HepG2 (cell line): ENCODE results near the gene CNTD1. TPM values are rescaled to one million over a fixed set of nuclear protein-coding genes. Genes with fewer than 3 reads are reported as not detected.

Experiments
- AGO1 ChIP-seq: fragments of 200-400 bp; formaldehyde crosslinking; IDR thresholded peaks from 2 replicates; pipeline ENCODE4 v1.6.1; 2017; ENCODE audit warnings: mild to moderate bottlenecking, low read depth, low read length, moderate library complexity; ENCODE audit not compliant: poor library complexity, severe bottlenecking
- ARNTL ChIP-seq: sonication (generic); formaldehyde crosslinking; IDR thresholded peaks from 2 replicates; pipeline ENCODE4 v1.4.0; 2020; ENCODE audit warnings: mild to moderate bottlenecking, missing genetic modification reagents
- POLR2AphosphoS2 ChIP-seq: IDR thresholded peaks from 2 replicates; pipeline ENCODE4 v1.6.1; 2011; ENCODE audit warnings: low read depth, low read length, improper control_type of control experiment
- SMC3 ChIP-seq: IDR thresholded peaks from 2 replicates; pipeline ENCODE4 v1.6.1; 2011; ENCODE audit warnings: low read length, improper control_type of control experiment
- ZNF142 ChIP-seq: sonication (generic); formaldehyde crosslinking; IDR thresholded peaks from 2 replicates; pipeline ENCODE4 v1.4.0; 2020; ENCODE audit warnings: missing genetic modification reagents
- ZNF629 ChIP-seq: sonication (generic); formaldehyde crosslinking; conservative IDR thresholded peaks from 2 replicates; pipeline ENCODE4 v1.5.0; 2020; ENCODE audit warnings: missing genetic modification reagents
- ZNF772 ChIP-seq: sonication (generic); formaldehyde crosslinking; IDR thresholded peaks from 2 replicates; pipeline ENCODE4 v1.5.0; 2020; ENCODE audit warnings: mild to moderate bottlenecking, missing genetic modification reagents
- polyA plus RNA-seq, 8 experiments: library from polyadenylated mRNA; depleted of rRNA in 3 of 8; stranded (reverse) in 7 of 8; unstranded in 1 of 8; fragments of >200 nt; fragmentation: Illumina TruSeq in 4 of 8; extraction: Trizol in 4 of 8; gene quantifications; 2 replicates each; pipeline versions ENCODE4 v1.2.1 to v1.2.3, GENCODE V29; 2011 to 2016; ENCODE audit warnings: low read depth in 4 of 8, missing spikeins in 1 of 8, mixed read lengths in 1 of 8; ENCODE audit not compliant: insufficient read depth in 1 of 8
- total RNA-seq, 5 experiments: library from RNA; depleted of rRNA; stranded (reverse); fragments of >200 nt; fragmentation: Illumina TruSeq; extraction: Trizol; gene quantifications; 2 replicates each; pipeline ENCODE4 v1.2.3, GENCODE V29; 2016; ENCODE audit warnings: low read depth in 1 of 5
- TF ChIP-seq, protein P1 (sequence below): sonication (generic); formaldehyde crosslinking; IDR thresholded peaks from 2 replicates; pipeline ENCODE4 v1.4.0; 2020; ENCODE audit warnings: missing genetic modification reagents, borderline replicate concordance
- TF ChIP-seq, protein P2 (sequence below): IDR thresholded peaks from 2 replicates; pipeline ENCODE4 v1.6.1; 2016; ENCODE audit warnings: low read depth, missing genetic modification reagents, missing compliant biosample characterization
- TF ChIP-seq, protein P3 (sequence below): sonication (generic); formaldehyde crosslinking; IDR thresholded peaks from 2 replicates; pipeline ENCODE4 v1.5.0; 2020; ENCODE audit warnings: mild to moderate bottlenecking, missing genetic modification reagents

Gene CNTD1
- total and polyA plus RNA-seq, 2 of the 13 experiments (the other 11 are each of a cell fraction or from before 2014, with no cell fraction given) = 0.11 to 0.15 TPM

DNA sequence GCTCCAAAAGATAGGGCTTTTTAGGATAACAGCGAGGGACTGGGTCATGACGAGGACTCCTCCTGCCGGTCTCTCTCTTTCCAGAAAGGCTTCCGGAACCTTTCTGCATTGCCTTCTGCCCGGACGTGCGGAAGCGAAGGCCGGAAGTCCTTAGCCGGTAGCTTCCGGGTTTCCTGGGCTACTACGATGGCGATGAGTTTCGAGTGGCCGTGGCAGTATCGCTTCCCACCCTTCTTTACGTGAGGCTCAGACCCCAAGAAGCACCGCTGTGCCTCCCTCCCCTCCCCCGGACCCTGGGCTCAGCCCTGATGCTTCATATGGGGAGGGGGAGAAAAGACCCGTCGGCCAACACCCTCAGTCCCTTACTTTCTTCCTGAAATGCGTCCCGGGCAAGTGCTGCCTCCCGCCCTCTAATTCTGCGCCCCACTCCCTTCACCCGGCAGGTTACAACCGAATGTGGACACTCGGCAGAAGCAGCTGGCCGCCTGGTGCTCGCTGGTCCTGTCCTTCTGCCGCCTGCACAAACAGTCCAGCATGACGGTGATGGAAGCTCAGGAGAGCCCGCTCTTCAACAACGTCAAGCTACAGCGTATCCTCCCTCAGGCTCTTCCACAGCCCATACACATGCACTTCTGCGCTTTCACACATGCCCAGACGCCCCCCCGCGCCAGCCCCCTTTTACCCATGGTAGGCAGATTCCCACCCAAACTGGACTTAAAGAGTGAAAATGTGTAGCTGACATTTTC, 25.2 kb upstream of the CNTD1 start, which contains the start of gene VPS25 (continued):
- TF ChIP-seq, protein P1, sequence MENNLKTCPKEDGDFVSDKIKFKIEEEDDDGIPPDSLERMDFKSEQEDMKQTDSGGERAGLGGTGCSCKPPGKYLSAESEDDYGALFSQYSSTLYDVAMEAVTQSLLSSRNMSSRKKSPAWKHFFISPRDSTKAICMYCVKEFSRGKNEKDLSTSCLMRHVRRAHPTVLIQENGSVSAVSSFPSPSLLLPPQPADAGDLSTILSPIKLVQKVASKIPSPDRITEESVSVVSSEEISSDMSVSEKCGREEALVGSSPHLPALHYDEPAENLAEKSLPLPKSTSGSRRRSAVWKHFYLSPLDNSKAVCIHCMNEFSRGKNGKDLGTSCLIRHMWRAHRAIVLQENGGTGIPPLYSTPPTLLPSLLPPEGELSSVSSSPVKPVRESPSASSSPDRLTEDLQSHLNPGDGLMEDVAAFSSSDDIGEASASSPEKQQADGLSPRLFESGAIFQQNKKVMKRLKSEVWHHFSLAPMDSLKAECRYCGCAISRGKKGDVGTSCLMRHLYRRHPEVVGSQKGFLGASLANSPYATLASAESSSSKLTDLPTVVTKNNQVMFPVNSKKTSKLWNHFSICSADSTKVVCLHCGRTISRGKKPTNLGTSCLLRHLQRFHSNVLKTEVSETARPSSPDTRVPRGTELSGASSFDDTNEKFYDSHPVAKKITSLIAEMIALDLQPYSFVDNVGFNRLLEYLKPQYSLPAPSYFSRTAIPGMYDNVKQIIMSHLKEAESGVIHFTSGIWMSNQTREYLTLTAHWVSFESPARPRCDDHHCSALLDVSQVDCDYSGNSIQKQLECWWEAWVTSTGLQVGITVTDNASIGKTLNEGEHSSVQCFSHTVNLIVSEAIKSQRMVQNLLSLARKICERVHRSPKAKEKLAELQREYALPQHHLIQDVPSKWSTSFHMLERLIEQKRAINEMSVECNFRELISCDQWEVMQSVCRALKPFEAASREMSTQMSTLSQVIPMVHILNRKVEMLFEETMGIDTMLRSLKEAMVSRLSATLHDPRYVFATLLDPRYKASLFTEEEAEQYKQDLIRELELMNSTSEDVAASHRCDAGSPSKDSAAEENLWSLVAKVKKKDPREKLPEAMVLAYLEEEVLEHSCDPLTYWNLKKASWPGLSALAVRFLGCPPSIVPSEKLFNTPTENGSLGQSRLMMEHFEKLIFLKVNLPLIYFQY (CRISPR knock-in tag) = peak; percentile 90; the same call in 1 of the 2 replicates
- TF ChIP-seq ZNF772 (peak; percentile 74; the same call in 1 of the 2 replicates), ARNTL (no peak), SMC3 (no peak; the same call in 1 of the 2 replicates), POLR2AphosphoS2 (no peak), AGO1 (peak; percentile 56), ZNF142 (peak; percentile 88), ZNF629 (no peak)
- TF ChIP-seq, protein P2, sequence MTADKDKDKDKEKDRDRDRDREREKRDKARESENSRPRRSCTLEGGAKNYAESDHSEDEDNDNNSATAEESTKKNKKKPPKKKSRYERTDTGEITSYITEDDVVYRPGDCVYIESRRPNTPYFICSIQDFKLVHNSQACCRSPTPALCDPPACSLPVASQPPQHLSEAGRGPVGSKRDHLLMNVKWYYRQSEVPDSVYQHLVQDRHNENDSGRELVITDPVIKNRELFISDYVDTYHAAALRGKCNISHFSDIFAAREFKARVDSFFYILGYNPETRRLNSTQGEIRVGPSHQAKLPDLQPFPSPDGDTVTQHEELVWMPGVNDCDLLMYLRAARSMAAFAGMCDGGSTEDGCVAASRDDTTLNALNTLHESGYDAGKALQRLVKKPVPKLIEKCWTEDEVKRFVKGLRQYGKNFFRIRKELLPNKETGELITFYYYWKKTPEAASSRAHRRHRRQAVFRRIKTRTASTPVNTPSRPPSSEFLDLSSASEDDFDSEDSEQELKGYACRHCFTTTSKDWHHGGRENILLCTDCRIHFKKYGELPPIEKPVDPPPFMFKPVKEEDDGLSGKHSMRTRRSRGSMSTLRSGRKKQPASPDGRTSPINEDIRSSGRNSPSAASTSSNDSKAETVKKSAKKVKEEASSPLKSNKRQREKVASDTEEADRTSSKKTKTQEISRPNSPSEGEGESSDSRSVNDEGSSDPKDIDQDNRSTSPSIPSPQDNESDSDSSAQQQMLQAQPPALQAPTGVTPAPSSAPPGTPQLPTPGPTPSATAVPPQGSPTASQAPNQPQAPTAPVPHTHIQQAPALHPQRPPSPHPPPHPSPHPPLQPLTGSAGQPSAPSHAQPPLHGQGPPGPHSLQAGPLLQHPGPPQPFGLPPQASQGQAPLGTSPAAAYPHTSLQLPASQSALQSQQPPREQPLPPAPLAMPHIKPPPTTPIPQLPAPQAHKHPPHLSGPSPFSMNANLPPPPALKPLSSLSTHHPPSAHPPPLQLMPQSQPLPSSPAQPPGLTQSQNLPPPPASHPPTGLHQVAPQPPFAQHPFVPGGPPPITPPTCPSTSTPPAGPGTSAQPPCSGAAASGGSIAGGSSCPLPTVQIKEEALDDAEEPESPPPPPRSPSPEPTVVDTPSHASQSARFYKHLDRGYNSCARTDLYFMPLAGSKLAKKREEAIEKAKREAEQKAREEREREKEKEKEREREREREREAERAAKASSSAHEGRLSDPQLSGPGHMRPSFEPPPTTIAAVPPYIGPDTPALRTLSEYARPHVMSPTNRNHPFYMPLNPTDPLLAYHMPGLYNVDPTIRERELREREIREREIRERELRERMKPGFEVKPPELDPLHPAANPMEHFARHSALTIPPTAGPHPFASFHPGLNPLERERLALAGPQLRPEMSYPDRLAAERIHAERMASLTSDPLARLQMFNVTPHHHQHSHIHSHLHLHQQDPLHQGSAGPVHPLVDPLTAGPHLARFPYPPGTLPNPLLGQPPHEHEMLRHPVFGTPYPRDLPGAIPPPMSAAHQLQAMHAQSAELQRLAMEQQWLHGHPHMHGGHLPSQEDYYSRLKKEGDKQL (CRISPR knock-in tag) = peak; percentile 29; the same call in 1 of the 2 replicates
- TF ChIP-seq, protein P3, sequence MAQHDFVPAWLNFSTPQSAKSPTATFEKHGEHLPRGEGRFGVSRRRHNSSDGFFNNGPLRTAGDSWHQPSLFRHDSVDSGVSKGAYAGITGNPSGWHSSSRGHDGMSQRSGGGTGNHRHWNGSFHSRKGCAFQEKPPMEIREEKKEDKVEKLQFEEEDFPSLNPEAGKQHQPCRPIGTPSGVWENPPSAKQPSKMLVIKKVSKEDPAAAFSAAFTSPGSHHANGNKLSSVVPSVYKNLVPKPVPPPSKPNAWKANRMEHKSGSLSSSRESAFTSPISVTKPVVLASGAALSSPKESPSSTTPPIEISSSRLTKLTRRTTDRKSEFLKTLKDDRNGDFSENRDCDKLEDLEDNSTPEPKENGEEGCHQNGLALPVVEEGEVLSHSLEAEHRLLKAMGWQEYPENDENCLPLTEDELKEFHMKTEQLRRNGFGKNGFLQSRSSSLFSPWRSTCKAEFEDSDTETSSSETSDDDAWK = no peak
